CD4-positive, alpha-beta T cell treated with Interleukin-2 at 100 ng/mL for 4 hours (primary cell): ENCODE measurements around the gene ZRANB1.
"Not testable (repeated sequence)": the region's sequence is repeated elsewhere in the genome, so short reads cannot be mapped to it uniquely, and the experiment has no call there.

Experiments
- DNase-seq: peaks from one replicate; pipeline ENCODE4 v3.0.0-alpha.2; 2020; ENCODE audit warnings: low spot score

Gene ZRANB1

DNA sequence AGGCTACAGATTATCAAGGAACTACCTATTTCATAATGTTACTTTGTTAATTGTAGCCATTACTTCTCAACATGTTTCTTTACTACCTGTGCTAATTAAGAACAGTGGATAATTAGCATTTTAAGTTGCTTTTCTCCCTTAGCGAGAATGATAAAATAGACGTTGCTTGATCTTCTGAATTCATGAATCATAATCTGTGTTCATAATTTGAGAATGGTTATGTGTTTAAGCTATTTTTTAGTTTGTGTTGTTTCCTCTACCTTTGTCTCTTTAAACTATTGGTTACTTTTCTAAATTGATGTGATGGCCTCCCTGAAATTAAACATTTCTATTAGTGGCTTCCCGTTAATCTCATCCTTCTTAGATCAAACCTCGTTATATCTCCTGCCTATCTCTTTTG, at the start of gene ZRANB1:
TSS of gene ZRANB1 (plus strand) at position 301 of the 400 bp plus-strand sequence. CDS start 371 bp downstream, outside the sequence.
- DNase-seq = no peak

DNA sequence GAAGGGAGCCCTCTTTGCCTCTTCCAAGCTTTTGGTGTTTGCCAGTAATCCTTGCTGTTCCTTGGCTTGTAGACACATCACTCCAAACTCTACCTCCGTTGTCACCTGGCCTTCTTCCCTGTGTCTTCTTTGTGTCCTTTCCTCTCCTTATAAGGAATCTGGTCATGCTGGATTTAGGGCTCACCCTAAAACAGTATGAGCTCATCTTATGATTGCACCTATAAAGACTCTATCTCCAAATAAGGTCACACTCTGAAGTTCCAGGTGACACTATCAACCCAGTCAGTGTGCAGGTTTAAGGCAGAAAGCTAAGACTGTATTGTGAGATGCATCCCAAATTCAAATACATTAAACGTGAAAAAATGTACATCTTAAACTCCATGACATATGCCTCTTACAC, 49.0 kb upstream of the ZRANB1 start:
- DNase-seq = no peak

DNA sequence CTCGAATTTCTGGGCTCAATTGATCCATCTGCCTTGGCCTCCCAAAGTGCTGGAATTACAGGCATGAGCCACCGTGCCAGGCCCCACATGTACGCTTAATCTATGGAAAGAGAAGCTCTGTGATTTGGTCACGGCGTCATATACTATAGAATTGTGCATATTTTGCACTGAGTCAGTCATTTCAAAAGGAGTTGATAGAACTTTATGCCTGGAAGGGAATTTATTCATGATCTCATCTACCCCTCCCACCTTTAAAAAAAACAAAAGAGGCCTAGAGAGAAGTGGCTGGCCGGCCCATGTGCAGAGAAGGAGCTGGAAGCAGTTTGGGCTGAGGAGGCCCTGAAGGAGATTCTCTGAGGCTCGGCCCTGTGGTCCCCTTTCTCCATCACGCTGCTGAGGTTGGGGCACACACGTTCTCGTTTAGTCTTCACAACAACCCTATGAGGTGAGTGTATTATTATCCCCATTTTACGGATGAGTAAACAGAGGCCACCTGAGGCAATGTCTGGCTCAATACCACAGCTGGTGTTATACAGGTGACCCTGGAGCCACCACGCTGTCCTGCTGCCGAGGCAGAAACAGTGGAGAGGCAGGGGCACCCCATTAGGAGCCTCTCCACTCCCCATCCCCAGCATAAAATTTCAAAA, 47.2 kb upstream of the ZRANB1 start:
- no peak for DNase-seq

DNA sequence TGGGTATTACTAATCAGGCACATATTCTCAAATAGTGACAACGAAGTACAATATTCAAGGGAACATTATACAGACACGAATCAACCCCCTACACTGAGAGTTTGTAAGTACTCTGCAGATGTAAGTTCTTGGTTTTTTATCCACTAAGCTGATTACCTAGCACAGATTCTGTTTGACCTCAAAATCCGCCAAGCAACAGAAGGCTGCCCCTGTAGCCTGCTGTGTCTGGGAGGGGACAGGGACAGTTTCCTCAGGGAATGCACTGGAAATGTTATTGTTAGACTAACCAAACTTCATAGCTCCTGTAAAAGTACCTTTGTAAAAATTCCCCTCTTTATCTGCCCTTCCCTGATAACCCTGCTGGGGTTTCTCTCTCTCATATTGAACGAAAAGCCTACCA, 45.2 kb upstream of the ZRANB1 start:
- no peak for DNase-seq

DNA sequence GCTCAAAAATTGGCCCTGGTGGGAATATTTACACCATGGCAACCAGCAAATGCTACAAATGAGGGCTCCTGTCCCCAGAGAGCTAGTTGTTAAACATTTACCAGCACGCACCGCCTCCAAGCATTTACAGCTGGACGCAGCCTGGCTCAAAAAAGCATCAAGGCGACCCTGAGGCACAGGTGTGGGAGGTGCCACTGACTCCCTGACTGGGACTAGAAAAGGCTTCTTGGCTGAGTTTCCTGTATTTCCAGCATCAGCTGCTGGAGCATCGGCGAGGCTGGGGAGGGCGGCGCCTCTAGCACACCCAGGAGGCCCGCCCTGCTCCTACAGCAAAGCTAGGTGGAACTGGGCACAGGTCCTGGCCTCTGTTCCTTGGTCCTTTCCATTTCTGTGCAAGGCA, 43.5 kb upstream of the ZRANB1 start:
- DNase-seq = no peak

DNA sequence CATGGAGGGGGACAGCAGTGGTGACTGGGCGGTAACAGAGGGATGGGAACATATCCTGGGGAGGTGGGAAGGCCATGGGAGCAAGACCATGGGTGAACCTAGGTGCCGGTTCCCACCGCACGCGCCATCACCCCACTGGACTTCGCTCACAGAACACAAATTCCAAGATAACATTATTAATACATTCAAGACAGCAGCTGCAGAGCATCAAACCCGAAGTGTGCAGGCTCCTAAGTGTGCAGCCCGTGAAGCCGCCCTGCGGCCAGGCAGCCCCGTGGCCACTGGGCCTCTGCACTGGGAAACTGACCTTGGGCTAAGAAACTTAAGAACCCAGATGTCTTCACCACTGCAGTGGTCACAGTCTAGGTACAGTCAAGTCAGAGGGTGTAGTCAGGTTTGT, 42.8 kb upstream of the ZRANB1 start:
- no peak for DNase-seq

DNA sequence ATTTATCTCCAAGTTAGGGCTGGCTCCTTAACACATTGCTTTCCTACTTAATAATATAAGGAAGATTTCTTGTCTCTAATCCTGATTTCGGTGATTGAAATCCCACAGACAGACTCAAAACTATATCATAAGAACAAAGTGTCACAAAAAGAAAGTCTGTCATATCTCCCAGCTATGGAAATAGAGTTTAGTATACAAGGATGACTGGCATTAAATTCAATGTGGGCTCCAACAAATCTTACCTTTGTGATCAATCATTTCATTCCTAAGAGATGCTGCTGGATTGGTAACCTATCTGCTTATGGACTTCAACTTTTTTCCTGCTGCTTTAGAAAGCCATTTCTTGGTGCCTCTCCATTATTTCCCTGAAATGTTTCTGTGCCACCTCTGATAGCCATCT, 39.5 kb upstream of the ZRANB1 start:
- DNase-seq = no peak

DNA sequence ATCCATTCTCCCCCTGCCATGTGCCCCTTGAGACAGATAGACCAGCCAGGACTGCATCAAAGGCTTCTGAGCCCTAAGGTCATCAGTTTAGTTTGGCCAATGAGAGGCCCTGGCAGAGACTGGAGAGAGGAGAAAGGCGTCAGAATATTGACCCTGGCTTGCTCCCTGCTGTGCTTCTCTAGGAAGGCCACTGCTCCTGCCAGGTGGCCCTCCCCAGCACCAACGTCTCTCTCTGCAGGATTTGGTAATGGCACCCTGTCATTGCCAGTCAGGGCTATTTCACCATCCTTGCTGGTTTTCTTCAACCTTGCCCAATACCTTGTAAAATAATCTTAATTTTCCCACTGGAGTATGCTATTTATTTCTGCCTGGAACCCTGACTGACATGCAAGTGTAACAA, 38.8 kb upstream of the ZRANB1 start:
- no peak for DNase-seq

DNA sequence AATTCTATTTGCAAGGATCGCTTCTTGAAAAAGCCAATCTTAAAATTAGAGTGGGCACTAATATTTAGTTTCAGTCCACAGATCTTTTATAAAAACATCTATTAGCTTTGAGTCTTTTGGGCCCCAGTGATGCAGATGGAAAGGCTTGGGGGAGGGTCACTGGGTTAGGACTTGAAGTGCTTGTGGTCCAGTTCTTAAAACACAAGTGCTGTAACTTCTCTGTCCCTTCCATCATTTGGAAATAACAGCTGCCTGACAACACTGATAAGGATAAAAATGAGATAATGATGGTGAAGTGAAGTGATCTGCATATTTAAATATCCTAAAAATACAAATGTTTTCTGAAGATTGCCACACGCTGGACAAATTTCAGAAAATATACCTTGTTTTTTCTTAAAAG, 37.1 kb upstream of the ZRANB1 start:
- no peak for DNase-seq

DNA sequence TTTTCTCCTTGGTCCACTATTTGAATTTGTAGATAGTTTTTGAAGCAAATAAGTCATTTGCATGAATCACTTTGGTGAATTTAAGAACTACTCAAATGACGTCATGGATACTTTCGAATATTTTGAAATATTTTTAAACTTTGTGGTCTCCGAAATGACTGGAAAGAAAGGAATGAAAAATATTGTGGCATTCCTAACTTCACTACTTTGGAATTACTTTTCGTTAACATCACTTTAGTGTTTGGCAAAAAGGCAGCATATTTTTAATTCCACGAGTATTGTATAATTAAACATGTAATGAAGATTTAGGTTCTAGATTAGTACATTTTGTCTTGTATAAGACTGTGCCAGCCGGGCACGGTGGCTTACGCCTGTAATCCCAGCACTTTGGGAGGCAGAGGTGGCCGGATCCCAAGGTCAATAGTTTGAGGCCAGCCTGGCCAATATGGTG, 35.3 kb upstream of the ZRANB1 start:
- DNase-seq = no peak

DNA sequence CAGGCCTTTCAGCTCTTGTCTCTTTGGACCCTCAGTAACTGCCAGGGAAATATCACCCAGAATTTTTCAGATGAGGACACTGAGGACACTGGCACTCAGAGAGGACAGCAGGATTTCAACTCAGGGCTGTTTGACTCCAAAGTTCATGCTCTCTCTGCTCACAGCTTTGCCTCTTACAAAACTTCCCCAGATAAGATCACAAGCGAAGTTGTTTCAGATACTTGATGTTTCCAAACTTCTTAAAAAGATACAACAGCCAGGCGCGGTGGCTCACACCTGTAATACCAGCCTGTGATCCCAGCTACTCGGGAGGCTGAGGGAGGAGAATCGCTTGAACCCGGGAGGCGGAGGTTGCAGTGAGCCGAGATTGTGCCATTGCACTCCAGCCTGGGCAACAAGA, 32.4 kb upstream of the ZRANB1 start:
- no peak for DNase-seq

DNA sequence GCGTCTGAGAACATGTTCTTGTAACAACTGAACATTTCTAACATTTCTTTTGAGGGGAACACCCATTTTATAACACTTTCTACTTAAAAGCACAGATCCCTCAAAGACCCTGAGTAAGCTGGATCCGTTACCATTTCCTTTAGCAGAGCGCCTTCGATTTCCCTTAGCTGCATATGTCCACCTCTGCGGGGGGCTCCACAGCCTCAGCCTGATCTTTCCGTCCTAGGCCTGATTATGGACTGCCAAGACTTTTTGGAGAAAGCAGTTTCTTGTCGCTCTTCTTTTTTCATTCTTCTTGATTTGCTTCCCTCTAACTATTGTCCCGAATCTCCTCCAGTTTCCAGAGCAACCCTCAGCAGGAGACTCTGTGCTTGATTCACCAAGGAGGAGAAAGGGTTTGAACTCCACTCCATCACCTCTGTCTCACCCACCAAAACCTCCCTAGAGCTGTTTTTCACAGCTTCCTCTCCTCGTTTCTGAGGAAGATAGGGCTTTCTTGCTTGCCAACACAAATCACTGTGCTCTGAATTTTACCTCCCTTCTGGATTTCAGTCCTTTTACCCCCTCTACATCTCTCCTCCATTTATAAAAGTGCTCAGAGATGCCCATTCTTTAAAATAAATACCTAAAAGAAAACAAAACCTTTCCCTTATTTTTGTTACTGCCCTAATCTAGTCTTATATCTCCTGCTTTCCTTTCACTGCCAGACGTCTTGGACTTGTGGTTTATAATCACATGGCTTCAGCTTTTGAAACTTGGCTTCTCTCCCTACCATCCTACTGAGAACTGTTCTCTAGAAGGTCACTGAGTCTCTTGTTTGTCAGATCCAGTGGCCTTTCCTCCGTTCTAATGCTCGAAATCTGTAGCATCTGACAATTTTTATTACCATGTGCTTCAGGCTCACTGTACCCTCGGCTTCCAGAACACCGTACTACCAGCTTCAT, 30.5 kb upstream of the ZRANB1 start:
- DNase-seq = no peak

DNA sequence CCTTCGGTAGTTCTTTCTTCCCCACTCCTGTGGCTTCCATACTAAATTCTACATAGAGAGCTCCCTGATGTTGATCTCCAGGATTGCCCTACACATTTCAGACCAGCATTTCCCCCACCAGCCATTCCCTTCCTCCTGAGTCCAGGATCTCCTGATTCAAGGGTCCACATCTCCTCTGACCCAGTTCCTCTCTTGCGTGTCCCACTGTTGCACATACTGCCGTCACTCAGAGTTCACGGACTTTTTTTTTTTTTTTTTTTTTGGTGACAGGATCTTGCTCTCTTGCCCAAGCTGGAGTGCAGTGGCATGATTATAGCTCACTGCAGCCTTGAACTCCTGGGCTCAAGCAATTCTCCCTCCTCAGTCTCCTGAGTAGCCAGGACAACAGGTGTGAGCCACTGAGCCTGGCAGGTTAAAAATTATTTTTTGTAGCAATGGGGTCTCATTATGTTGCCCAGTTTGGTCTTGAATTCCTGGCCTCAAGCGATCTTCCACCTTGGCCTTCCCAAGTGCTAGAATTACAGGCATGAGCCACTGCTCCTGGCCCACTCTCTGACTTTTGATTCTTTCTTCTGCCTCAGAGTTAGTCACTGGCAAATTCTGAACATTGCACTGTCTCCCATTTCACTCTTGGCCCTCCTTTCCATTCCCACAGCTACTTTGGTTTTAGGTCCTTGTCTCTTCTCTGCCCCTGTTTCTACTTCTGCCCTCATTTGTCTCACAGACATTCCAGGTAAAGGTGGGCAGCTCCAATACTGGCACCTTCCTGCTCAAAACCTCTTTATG, 29.6 kb upstream of the ZRANB1 start:
- no peak for DNase-seq

DNA sequence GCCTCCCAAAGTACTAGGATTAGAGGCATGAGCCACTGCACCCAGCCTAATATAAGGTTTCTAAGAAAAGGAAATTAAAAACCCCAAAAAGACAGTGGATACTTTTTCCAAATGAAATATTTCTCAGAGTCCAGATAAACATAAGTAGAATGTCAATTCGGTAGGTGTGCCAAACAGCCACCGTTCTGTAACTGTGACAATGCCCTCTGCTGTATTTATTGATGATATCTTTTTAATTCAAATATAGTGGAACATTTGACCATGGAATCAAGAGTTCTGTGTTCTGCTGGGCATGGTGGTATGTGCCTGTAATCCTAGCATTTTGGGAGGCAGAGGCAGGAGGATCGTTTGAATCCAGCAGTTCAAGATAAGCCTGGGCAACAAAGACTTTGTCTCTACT, 28.8 kb upstream of the ZRANB1 start:
- DNase-seq = no peak

DNA sequence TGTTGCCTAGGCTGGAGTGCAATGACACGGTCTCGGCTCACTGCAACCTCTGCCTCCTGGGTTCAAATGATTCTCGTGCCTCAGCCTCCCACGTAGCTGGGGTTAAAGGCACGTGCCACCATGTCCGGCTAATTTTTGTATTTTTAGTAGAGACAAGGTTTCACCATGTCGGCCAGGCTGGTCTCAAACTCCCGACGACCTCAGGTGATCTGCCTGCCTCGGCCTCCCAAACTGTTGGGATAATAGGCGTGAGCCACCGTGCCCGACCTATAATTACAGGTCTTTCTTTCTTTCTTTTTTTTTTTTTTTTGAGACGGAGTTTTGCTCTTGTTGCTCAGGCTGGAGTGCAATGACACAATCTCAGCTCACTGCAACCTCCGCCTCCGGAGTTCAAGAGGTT, 27.5 kb upstream of the ZRANB1 start:
- not testable (repeated sequence) for DNase-seq

DNA sequence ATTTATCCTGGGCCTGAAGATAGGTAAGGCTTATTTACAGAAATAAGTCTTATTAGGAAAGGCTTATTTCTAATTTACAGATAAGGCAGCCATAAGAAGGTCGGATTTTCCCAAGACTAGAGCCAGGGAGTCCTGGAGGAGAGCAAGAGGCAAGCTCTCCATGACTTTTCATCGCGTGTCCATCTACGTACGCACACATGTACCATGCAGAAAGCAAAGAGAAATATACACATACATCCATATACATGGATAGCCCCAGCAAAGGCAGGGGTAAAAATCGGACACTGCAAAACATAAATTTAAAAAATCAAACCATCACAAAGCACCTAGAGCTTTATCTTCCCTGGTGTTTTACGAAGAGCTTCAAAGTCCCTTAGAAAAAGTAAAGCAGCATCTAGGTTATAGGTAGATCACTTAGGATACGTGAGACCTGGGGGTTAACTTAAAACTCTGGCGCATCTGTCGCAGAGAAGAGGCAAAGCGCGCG, 25.8 kb upstream of the ZRANB1 start:
- DNase-seq = no peak

DNA sequence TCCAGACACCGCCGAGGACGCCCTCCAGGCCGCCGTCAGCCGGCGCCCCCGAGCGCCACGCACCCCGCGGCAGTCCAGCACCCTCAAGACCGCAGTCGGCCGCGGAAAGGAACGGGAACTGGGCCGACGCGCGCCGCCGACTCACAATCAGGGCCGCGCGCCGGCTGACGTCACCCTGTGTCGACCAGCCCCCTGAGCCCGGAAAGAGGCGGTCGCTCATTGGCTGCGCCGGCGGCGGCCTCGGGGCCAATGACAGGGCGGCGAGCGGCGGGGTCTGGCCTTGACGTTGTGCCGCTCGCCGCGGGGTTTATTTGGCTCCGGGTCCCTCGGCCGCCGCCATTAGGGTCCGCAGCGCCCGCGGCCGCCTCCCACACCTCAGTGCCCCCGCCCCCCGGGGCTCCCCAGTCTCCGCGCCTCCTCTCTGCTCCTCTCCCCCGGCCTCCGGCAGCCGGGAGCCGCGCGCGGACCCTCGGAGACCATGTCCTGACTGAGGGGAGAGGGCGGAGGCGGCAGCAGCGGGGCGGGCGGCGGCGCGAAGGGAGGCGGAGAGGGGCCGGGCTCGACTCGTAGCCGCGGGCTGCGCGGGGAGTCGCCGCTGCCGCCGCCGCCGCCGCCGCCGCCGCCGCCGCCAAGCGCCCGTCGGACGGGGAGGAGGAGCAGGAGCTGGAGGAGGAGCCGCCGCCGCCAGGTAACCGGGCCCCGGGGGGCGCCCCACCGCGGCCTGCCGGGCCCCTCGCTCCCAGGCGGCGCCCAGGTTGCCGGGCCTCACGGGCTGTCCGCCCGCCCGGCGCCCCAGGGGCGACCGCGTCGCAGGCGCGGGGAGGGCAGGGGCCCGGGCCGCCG, 25.1 kb upstream of the ZRANB1 start:
- peak; percentile 96 for DNase-seq

DNA sequence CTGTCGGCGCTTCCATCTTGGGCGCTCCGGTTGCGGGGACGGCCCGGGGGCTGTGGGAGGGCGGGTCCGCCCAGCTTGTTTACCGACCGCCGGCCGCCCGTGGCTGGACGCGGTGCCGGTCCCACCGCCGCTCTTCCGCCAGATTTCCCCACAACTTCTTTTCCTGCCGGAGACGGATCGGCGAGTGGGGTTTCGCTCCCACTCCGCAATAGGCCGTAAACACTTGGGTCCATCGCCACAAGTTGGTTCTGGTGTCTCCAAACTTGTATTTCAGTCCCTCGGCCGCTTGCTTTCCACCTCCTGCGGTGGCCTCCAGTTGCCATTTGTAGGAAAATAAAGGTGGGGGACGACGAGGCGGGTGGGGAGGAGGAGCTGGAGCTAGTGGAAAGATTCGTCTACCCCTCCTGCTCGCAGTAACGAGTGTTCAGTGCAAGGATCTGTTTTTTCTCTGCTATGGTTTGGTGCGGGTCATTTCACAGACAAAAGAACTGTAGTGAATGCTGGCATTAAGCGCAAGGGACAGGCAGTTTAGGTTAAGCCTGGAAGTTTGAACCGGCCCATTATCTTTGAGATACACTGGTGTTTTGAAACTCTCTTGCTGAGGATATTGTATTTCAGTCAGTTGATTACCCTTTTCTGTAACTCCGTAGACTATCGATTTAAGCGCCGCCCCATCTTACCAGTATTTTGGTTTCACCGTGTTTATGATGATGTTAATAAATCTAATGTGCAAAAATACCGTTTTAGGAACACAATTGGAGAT, 24.3 kb upstream of the ZRANB1 start:
- peak; percentile 10 for DNase-seq

DNA sequence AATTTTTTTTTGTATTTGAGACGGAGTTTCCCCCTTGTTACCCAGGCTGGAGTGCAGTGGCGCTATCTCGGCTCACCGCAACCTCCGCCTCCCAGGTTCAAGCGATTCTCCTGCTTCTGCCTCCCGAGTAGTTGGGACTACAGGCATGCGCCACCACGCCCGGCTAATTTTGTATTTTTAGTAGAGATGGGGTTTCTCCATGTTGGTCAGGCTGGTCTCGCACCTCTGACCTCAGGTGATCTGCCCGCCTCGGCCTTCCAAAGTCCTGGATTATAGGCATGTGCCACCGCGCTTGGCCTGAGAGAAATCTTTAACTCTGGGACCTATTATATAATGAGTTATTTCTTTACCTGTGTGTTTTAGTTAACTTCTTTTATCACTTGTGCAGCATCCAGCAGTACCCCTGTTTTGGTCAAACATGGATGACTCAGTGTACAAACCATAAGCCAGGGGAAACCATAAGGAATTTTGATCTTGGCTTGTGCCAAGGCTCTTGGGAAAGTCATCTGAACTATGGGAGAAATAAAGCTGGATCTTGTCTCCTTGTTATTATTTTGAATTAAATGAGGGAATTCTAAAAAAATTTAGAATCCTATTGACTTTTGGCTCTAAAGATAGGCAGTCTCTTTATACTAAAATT, 23.6 kb upstream of the ZRANB1 start:
- no peak for DNase-seq

DNA sequence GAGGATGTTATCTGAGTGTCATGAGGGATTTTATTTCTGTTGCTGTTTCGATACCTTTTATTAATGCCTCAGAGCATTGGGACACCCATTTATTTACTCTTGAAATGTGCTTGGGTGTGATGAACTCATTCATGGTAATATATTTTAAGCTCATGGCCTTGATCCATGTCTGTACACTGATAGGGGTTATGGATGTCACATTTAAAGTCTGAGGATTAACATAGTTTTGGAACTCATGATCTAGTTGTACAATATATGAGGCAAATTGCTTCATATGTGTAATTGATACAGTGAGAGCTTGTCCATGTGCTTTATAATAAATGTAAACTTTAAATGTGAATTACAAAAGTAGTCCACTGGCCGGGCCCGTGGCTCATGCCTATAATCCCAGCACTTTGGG, 23.0 kb upstream of the ZRANB1 start:
- DNase-seq = no peak
